Esophagus (tissue), 2 donors: ENCODE data around the gene CLEC4D. TPM values are rescaled to one million over a fixed set of nuclear protein-coding genes. Genes with fewer than 3 reads are reported as not detected.
"Not testable (repeated sequence)": the region's sequence is repeated elsewhere in the genome, so short reads cannot be mapped to it uniquely, and the experiment has no call there.

Experiments
- H3K27ac ChIP-seq, 2 donors: one replicate each; pipeline ENCODE4 v1.5.1; 2013; ENCODE audit warnings: low read depth in 2 of 2, mild to moderate bottlenecking in 2 of 2, inconsistent platforms in 1 of 2, low read length in 1 of 2, moderate library complexity in 1 of 2
- H3K27me3 ChIP-seq, 2 donors: one replicate each; pipeline ENCODE4 v1.6.1; 2013; ENCODE audit warnings: low read length in 2 of 2, control low read depth in 1 of 2, mild to moderate bottlenecking in 1 of 2; ENCODE audit not compliant: insufficient read depth in 2 of 2, control insufficient read depth in 1 of 2
- H3K36me3 ChIP-seq, 2 donors: one replicate each; pipeline ENCODE4 v1.6.1; 2013; ENCODE audit warnings: low read length in 1 of 2; ENCODE audit not compliant: control insufficient read depth in 2 of 2, insufficient read depth in 2 of 2
- H3K4me1 ChIP-seq, 2 donors: one replicate each; pipeline ENCODE4 v1.6.1; 2013; ENCODE audit warnings: low read length in 1 of 2; ENCODE audit not compliant: control insufficient read depth in 2 of 2, insufficient read depth in 2 of 2
- H3K4me3 ChIP-seq, 2 donors: one replicate each; pipeline ENCODE4 v1.5.1; 2013; ENCODE audit warnings: low read length in 2 of 2, mild to moderate bottlenecking in 2 of 2, low read depth in 1 of 2, moderate library complexity in 1 of 2
- H3K9me3 ChIP-seq, 2 donors: one replicate each; pipeline ENCODE4 v1.6.1; 2013; ENCODE audit warnings: mild to moderate bottlenecking in 2 of 2, low read depth in 1 of 2, low read length in 1 of 2, moderate library complexity in 1 of 2; ENCODE audit not compliant: control insufficient read depth in 2 of 2, insufficient read depth in 1 of 2
- WGBS, 2 donors: extraction: QIAGEN DNeasy Blood & Tissue Kit; methylation state at CpG; one replicate each; pipeline ENCODE4 v1.1.7; 2013; 5-methylcytosine and 5-hydroxymethylcytosine counted together
- polyA plus RNA-seq, 2 donors: library from polyadenylated mRNA; stranded (reverse); fragments of 200-250 nt; gene quantifications; one replicate each; pipeline ENCODE4 v1.2.3, GENCODE V29; 2013
- donor health status: healthy with polysubstance abuse.
- donor health status: Bipolar disorder and iron deficiency.

Gene CLEC4D
- polyA plus RNA-seq, 2 donors = 0.02 TPM; not detected in 1

GRCh38 chr12:8527250-8528130 lies 14.2 kb downstream of the CLEC4D start:
- H3K27me3 ChIP-seq = no peaks in the 10 kb centered on the region
- WGBS, 2 donors = 67 to 74% methylated on average over 30 of the region's 30 CpGs

GRCh38 chr12:8532045-8532444 lies 18.7 kb downstream of the CLEC4D start:
- Histone ChIP-seq H3K4me3 (no peak overlapping the region), H3K4me1 (no peaks in the 10 kb centered on the region), H3K9me3 (no peaks in the 10 kb centered on the region), H3K27me3 (no peaks in the 10 kb centered on the region), H3K36me3 (no peaks in the 10 kb centered on the region), H3K27ac (no peak overlapping the region)
- WGBS, 2 donors = 74 to 77% methylated on average over 7 of the region's 7 CpGs

More at GRCh38 chr12:8527250-8528130, 14.2 kb downstream of the CLEC4D start:
- H3K36me3 ChIP-seq = no peaks in the 10 kb centered on the region
- H3K4me1 ChIP-seq = no peaks in the 10 kb centered on the region
- H3K4me3 ChIP-seq = no peak overlapping the region
- no peak overlapping the region for H3K27ac ChIP-seq
- H3K9me3 ChIP-seq = no peaks in the 10 kb centered on the region

GRCh38 chr12:8537820-8538219 lies 24.5 kb downstream of the CLEC4D start:
- H3K9me3 ChIP-seq, H3K36me3 ChIP-seq, H3K27ac ChIP-seq, H3K27me3 ChIP-seq, H3K4me1 ChIP-seq, H3K4me3 ChIP-seq: not testable (repeated sequence)
- 84 to 89% methylated on average over 14 to 16 of the region's 16 CpGs for WGBS, 2 donors

GRCh38 chr12:8540831-8541230 lies 27.5 kb downstream of the CLEC4D start, which contains the start of gene CLEC4E:
CLEC4E (minus strand) TSS chr12:8540905; CDS start chr12:8540797, 108 bp downstream.
- H3K27ac ChIP-seq, H3K4me3 ChIP-seq, H3K9me3 ChIP-seq, H3K27me3 ChIP-seq, H3K4me1 ChIP-seq, H3K36me3 ChIP-seq: not testable (repeated sequence)
- 46 to 52% methylated on average over 4 of the region's 4 CpGs for WGBS, 2 donors

GRCh38 chr12:8541562-8541961 lies 28.3 kb downstream of the CLEC4D start:
- Histone ChIP-seq H3K9me3 (no peaks in the 10 kb centered on the region), H3K4me1 (no peaks in the 10 kb centered on the region), H3K27ac (no peak overlapping the region), H3K27me3 (no peaks in the 10 kb centered on the region), H3K4me3 (no peak overlapping the region), H3K36me3 (no peaks in the 10 kb centered on the region)
- 69 to 83% methylated on average over 10 of the region's 10 CpGs for WGBS, 2 donors

GRCh38 chr12:8544295-8544694 lies 31.0 kb downstream of the CLEC4D start:
- Histone ChIP-seq H3K27ac (no peak overlapping the region), H3K4me3 (no peak overlapping the region), H3K36me3 (no peaks in the 10 kb centered on the region), H3K27me3 (no peaks in the 10 kb centered on the region), H3K4me1 (no peaks in the 10 kb centered on the region), H3K9me3 (no peaks in the 10 kb centered on the region)
- 0 to 3% methylated on average over 3 of the region's 3 CpGs for WGBS, 2 donors

- WGBS, 2 donors = 63 to 83% methylated on average over 3 of the region's 3 CpGs
- H3K27ac ChIP-seq = no peak overlapping the region
- H3K9me3 ChIP-seq = no peaks in the 10 kb centered on the region
- H3K4me3 ChIP-seq = no peak overlapping the region
- H3K36me3 ChIP-seq = no peaks in the 10 kb centered on the region
- H3K27me3 ChIP-seq = no peaks in the 10 kb centered on the region
- H3K4me1 ChIP-seq = no peaks in the 10 kb centered on the region
Observed at GRCh38 chr12:8546591-8546990, 33.3 kb downstream of the CLEC4D start.

GRCh38 chr12:8547645-8548044 lies 34.3 kb downstream of the CLEC4D start:
- 76 to 77% methylated on average over 2 of the region's 2 CpGs for WGBS, 2 donors
- no peak overlapping the region for H3K4me3 ChIP-seq
- no peaks in the 10 kb centered on the region for H3K4me1 ChIP-seq
- no peaks in the 10 kb centered on the region for H3K36me3 ChIP-seq
- no peaks in the 10 kb centered on the region for H3K9me3 ChIP-seq
- H3K27ac ChIP-seq = no peak overlapping the region
- no peaks in the 10 kb centered on the region for H3K27me3 ChIP-seq

GRCh38 chr12:8548192-8548591 lies 34.9 kb downstream of the CLEC4D start:
- H3K27ac ChIP-seq = no peak overlapping the region
- H3K4me3 ChIP-seq = no peak overlapping the region
- 93 to 97% methylated on average over 2 of the region's 2 CpGs for WGBS, 2 donors
- H3K27me3 ChIP-seq = no peaks in the 10 kb centered on the region
- no peaks in the 10 kb centered on the region for H3K36me3 ChIP-seq
- no peaks in the 10 kb centered on the region for H3K9me3 ChIP-seq
- no peaks in the 10 kb centered on the region for H3K4me1 ChIP-seq

- 59 to 69% methylated on average over 5 of the region's 5 CpGs for WGBS, 2 donors
- H3K9me3 ChIP-seq = no peaks in the 10 kb centered on the region
Observed at GRCh38 chr12:8549381-8549780, 36.1 kb downstream of the CLEC4D start.

More at GRCh38 chr12:8549381-8549780, 36.1 kb downstream of the CLEC4D start:
- H3K4me1 ChIP-seq = no peaks in the 10 kb centered on the region
- no peak overlapping the region for H3K27ac ChIP-seq
- no peaks in the 10 kb centered on the region for H3K36me3 ChIP-seq
- H3K4me3 ChIP-seq = no peak overlapping the region
- H3K27me3 ChIP-seq = no peaks in the 10 kb centered on the region
